Fibroblast of peridontal ligament (primary cell): ENCODE measurements around the gene SH3BP4.
A peak's percentile ranks its signal among the peaks of the same experiment; 100 is the strongest.
"Not testable (repeated sequence)": the region's sequence is repeated elsewhere in the genome, so short reads cannot be mapped to it uniquely, and the experiment has no call there.

Experiments used
- DNase-seq: peaks from one replicate; pipeline ENCODE4 v3.0.0-alpha.2; 2010; ENCODE audit errors: extremely low read depth

SH3BP4 gene

GRCh38 chr2:235017441-235017840 is 65.6 kb downstream of the SH3BP4 start:
- no peak for DNase-seq

GRCh38 chr2:235018838-235019237 is 67.0 kb downstream of the SH3BP4 start:
- no peak for DNase-seq

DNA sequence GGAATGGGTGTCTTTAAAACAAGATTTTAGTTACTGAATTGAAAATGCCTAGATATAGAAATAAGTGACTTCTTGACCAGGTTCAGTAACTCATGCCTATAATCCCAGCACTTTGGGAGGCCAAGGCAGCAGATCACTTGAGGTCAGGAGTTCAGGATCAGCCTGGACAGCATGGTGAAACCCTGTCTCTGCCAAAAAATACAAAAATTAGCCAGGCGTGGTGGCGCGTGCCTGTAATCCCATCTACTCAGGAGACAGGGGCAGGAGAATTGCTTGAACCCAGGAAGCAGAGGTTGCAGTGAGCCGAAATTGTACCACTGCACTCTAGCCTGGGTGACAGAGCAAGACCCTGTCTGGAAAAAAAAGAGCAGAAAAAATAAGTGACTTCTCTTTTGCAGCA is 68.3 kb downstream of the SH3BP4 start:
- DNase-seq: not testable (repeated sequence)

DNA sequence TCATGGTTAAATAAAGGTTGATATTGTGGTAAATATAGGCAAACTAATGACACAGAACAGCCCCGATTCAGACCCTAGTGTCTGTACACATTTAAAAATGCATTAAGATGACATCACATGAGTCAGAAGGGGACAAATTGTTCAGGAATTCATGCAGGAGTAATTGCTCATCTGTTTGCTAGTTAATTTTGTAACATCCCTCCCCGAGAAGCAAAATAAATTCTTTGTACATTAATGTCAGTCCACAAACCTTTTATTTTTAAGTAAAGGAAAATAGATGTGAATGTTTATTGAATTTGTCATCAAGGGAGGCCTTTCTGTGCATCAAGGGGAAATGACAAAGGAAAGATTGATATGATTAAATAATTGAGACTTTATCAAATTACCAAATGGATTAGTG is 69.9 kb downstream of the SH3BP4 start:
- peak; percentile 75 for DNase-seq

GRCh38 chr2:235024191-235024860 is 72.5 kb downstream of the SH3BP4 start:
- no peak for DNase-seq

DNA sequence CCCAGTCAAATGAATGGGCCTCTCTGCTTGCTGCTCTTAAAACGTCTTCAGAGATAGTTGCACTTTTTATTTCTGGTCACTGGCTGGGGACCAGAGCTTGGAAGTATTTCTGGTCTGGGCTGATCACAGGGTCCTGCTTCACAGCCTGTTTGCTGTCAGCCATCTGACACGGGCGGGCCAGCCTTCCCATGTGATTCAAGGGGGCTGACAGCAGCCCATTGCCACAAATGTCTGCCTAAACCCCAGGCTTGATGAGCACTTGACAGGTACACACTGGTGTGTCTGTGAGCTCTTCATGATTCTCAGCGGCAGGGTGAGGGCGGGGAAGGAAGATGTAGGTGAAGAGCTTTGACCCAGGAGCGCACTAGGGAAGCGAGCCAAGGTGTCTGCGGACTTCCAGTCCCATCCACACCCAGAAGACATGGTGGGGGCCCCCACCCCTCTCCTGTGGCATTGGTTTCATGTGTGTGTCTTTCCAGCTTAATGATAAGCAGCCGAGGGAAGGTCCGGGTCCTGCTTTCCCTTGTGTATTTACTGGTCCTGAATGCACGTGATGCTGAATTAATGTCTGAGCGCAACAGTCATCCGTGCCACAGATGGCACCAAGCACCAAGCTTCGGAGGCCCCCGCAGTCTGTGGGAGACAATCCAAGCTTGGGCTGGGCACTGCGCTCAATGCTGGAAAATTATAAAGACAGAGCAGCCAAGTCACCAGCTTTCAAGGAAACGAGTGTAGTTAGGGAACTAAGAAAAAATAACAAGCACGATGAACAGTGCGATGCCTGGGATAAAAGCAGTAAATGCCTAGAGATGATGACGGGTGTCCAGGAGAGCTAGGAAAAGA is 73.3 kb downstream of the SH3BP4 start:
- DNase-seq: no peak

DNA sequence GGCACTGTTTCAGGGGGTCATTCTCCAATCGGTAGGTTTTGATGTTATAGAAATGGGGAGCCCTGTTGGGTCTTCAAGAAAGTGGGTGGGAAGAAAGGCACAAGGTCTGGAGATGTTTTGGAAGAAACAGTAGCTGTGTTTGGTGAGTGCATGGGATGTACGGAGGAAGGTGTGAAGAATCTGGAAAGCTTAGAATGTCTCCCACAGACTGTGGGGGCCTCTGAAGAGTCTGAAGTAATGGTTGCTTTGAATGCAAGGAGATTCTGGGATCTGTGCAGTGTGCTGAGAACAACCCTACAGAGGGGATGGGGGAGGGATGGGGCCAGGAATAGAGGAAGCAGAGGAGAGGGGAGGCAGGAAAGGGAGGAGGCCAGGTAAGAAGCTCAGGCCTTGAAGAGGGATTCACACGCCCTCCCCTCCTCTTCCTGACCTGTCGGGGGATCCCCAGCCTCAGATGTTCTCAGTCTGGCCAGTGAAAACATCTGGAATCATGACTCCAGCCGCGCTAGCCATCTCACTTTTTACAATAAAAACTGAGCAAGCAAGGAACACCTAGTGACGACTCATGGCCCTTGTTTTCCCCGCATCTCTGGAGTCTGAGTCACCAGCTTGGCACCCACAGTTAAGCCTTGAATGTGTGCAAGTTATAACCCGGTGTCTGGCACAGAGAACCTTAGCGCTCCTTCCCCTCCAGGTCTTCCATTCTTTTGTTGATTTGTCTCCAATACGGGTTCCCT is 74.2 kb downstream of the SH3BP4 start:
- peak; percentile 61 for DNase-seq

DNA sequence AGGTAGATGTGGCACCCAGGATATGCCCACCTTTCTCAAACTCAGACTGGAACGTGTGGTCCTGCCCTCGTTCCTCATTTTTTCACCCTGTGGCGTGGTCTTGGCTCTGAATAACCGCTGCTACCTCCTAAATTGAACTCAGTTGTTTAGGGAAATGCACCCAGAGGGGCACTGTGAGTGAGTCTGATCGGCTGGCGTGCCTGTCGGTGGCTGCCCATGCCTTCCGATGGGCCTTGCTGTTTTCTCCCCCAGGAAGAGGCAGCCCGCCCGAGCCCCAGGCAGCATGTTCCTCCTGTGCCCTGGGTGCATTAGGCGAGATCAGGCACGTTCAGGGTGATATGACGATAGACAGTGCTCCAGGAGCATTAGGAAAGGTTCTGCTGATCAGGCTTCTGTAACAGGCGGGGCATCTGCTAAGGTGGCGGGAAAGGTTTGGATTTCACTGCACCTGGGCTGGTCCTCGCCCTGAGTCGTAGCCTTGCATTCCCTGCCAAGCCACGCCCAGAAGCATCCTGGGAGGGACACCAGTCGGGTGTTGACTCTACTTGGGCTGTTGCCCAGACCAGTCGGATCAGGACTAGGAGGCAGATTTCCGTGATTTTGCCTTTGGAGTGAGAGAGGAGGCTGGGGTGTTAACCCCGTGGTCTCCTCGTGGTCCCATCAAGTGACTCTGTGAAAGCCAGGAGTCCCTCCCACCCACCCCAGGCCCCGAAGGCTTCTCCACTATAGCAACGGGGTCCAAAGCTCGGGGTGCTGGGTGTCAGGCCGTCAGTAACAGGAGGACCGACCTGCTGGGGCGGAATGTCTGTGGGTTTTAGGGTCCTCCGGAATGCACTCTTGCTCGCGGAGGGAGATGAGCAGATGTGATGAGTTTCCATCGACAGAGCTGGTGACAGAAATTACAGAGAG is 75.1 kb downstream of the SH3BP4 start:
- DNase-seq: peak; percentile 26

- peak; percentile 70 for DNase-seq
Measured at GRCh38 chr2:235027558-235028214, 75.9 kb downstream of the SH3BP4 start.

DNA sequence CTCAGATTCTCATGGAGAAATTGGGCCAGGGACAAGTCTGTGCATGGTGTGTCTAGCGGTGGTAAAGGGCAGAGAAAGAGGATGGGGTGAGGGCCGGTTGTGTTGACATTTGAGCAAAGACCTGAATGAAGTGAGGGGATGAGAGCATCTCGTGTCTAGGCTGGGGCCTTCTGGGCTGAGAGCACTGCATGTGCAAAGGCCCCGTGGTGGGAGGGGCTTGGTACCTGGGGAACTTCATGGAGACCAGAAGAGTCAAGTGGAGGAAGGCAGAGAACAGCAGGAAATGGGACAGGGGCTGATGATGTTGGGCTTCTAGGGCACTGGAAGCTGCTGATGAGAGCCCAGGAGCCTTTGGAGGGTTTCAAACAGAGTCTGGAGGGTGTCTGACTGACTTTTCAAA is 76.8 kb downstream of the SH3BP4 start:
- no peak for DNase-seq

- no peak for DNase-seq
Measured at GRCh38 chr2:235029054-235029453, 77.2 kb downstream of the SH3BP4 start.

DNA sequence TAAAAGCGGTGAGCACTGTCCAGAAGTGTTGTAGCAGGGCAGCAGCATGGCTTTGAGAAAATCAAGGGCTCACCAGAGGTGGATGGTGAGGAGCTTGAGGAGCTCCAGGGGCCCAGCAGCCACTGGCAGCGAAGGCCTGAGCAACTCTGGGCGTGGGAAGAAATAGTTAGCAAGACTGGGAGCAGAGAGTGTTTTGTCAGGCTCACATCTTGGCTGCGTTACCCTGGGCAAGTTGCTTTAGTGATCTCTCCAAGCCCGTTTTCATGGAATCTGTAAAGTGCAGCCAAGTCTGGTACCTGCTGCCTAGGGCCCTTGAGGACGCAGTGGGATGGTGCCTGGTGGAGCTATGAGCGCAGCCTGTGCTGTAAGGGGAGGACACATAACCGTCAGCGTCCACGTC is 78.3 kb downstream of the SH3BP4 start:
- DNase-seq: no peak

DNA sequence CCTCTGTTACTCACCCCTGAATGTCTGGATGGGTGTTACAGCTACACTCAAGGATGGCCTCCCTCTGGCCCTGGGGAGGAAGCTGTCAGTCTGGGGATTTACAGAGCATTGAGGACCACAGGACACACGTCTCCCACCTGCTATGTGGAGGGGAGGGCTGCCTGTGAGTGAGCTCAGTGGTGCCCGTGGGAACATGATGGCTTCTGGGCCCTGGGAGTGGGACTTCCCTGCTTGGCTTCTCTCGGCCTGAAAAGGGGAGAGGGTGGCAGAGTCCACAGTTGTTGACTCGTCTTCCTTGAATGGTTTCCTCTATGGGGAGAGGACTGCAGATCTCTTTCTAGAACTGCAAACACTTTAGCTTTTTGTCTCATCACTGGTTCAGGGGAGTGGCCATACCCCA is 79.1 kb downstream of the SH3BP4 start:
- no peak for DNase-seq

DNA sequence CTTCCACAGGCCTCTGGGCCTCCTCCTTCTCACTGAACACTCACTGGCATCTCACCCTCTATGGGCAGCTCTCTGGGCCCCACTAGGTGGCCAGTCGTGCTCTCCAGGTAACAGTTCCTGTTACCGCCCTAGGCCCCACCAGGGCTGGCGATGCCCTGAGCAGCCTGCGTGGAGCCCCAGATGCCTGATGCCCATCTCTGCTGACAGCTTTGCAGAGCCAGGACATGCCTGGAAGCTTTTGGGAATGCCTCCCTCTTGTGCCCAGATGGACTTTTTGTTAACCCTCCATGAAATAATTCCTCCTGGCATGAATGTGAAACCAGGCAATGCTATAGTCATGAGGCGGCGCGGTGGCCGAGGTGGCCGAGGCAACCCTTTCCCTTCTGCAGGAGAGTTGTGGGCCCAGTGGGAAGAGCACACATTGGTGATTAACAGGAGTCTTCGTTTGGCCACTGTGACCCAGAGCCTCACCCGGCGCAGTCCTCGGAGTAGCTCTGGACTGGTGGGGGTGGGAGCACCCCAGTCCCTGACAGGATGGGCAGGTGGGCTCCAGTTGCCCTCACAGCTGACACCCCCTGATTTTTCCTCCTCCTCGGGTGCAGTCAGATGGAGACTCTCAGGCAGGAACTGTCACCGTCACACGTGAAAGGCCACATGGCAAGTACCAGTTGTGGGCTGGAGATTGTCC is 80.0 kb downstream of the SH3BP4 start:
- no peak for DNase-seq

DNA sequence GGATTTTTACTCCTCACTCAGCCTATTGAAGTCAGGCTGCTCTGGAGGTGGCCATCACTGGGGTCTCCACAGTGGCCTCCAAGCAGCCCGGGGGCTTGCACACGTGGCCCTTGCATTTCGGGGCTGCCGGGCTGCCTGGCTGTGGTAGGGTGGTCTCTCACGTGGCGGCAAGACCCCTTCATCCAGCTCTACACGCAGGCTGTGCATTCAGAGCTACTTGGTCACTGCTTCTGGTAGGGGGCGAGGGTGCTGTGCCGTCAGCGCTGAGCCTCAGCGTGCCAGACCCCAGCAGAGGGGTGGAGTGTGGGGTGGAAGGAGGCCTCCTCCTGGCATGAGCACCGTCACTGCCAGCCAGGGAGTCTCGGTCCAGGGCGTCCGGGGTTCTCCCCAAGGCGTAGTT is 80.6 kb downstream of the SH3BP4 start:
- no peak for DNase-seq

DNA sequence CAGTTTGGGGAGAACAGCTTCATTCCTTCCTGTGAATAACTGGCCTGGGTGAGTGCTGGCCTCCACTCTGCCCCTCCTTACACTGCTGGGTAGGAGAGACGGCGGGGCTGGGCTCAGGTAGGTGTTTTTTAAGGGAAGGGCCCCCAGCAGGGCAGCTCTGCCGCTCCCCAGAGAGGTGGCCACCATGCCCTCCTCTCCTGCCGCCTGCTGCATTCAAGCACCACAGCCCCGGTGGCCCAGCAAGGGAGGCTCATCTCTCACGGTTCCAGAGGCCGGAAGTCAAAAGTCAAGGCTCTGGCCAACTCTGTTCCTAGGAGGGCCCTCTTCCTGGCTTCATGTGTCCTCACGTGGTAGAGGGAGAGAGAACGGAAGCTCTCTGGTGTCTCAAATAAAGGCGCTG is 81.1 kb downstream of the SH3BP4 start:
- no peak for DNase-seq

DNA sequence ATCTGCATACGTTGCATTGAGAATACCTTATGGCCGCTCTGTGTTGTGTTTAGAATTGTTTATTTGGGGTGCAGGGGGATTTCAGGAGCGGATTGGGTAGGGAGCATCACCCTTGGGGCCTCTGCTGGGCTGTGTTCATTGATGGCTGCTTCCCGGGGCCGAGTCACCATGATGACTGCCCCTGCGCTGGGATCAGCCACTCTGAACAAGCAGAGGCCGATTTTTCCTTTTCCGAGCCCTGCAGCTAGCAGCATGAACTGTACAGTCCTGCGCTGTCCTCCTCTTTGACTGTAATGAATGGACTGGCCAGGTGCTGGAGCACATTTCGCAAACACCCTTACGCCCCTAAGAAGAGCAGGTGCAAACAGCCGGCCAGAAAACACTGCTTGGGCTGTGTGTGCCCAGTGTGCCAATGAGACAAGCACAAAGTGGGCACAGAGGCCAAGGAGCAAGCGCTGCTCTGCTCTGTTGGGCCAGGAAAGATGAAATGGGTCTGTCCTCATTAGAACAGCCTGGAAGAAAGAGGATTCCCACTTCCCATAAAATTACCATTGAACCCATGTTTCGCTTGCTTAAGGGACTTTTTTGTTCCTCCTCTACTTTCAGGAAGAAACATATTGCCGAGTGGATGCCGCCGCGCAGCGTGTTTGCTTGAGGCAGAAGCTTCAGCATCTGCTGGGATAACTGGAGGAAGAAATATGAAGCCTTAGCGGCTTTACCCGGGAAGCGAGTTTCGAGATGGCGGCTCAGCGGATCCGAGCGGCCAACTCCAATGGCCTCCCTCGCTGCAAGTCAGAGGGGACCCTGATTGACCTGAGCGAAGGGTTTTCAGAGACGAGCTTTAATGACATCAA is 82.7 kb downstream of the SH3BP4 start:
- DNase-seq: no peak

GRCh38 chr2:235037604-235038166 is 85.9 kb downstream of the SH3BP4 start:
- DNase-seq: no peak

- no peak for DNase-seq
Measured at GRCh38 chr2:235041221-235041917, 89.6 kb downstream of the SH3BP4 start.
